Stimulated activated CD8-positive, alpha-beta memory T cell treated with anti-CD3 and anti-CD28 coated beads, Interleukin-12 subunit alpha, Interleukin-12 subunit beta, amount 100 ng/mL, for 1 hour (primary cell): ENCODE data around the gene CCDC170.

ENCODE experiments used
- DNase-seq: peaks from one replicate; pipeline ENCODE4 v3.0.0-alpha.2; 2020; ENCODE audit warnings: low read depth

The CCDC170 gene

DNA sequence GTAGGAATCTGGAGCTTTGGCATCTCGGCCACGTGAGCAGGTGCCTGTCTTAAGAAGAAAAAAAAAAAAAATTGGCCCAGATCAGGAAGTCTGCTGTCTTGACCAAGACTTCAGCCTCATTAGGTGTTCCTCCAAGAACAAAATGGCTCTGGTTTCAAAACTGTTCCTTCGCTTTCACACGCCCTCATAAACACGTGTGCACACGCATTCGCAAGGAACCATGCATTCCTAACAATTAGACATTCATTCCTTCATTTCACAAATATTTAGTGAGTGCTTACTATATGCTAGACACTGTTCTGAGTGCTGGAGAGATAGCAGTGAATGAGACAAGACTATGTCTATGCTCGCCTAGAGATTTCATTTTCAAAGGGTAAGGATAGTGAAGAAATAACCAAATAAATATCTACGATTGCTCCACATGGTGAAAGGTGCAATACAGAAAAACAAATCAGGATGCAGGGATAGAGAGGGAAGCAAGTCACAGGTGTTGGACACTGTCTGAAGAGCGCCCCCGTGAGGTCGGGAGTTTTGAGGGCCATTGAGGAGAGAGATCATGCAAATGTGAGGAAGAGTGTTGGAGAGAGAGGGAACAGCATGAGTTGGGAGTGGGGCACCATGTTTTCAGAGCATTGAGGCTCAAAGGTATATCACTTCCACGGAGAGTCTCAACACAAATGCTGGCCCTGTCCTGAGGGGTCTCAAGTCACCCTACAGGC, 53.3 kb downstream of the CCDC170 start:
- DNase-seq, result no peak

DNA sequence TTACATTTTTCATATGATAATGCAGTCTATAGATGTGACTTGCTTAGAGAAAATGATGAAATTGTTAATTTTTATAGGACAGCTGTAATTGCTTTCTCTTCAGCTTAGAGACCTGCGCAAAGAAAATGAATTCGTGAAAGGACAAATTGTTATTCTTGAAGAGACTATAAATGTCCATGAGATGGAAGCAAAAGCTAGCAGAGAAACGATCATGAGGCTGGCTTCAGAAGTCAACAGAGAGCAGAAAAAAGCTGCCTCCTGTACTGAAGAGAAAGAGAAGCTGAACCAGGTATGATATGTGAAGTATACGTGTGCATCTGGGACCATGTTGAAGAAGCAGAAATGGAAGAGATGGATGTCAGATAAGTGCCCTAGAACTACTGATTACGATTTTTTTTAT, 54.4 kb downstream of the CCDC170 start:
- DNase-seq, result no peak

DNA sequence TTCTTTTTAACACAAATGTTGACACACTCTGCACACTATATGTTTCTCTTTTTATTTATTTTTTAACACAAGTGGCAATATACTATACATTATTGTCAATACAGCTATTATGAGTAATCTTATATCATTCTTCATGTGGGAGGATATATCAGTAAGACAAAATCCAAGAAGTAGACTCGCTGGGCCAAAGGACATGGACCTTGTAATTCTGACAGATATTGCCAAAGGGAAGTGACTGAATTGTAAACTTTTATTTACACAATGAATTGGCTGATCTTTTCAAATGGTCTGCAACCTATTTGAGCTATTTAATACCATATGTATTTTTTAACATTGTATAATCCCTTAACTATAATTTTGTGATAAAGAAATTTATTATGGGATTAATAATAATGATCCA, 56.0 kb downstream of the CCDC170 start:
- DNase-seq, result no peak

DNA sequence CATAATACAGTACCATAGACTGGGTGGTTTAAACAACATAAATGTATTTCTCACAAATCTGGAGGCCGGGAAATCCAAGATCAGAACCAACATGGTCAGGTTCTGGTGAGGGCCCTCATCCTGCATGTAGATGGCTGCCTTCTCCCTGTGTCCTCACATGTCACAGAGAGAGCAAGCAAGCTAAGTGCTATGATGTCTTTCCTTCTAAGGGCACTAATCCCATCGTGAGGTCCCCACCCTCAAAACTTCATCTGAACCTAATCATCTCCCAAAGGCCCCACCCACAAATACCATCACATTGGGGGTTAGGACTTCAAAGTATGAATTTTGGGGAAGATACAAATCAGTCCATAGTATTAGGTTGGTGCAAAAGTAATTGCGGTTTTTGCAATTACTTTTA, 56.8 kb downstream of the CCDC170 start:
- no peak for DNase-seq

DNA sequence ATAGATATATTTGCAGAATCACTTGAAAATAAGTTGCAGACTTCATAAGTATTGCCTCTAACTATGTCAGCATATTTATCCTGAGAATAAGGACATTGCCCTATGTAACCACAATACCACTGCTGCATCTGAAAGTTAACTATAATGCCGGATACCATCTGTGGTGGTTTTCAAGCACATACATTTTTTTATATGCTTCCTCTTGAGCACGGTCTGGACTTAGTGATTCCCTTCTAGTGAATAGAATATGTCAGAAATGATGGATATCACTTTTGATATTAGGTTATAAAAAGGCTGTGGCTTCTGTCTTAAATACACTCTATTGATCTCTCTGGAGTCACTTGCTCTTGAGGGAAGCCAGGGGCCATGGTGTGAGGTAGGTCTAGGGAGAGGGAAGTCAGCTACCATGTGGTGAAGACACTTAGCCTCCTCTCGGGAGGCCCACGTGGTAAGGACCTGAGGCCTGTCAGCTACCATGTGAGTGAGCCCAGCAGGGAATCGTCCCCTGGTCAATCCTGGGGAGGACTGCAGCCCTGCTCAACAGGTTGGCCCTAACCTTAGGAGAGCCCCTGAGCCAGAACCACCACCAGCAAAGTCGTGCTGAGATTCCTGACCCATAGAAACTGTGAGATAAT, 57.5 kb downstream of the CCDC170 start:
- no peak for DNase-seq

DNA sequence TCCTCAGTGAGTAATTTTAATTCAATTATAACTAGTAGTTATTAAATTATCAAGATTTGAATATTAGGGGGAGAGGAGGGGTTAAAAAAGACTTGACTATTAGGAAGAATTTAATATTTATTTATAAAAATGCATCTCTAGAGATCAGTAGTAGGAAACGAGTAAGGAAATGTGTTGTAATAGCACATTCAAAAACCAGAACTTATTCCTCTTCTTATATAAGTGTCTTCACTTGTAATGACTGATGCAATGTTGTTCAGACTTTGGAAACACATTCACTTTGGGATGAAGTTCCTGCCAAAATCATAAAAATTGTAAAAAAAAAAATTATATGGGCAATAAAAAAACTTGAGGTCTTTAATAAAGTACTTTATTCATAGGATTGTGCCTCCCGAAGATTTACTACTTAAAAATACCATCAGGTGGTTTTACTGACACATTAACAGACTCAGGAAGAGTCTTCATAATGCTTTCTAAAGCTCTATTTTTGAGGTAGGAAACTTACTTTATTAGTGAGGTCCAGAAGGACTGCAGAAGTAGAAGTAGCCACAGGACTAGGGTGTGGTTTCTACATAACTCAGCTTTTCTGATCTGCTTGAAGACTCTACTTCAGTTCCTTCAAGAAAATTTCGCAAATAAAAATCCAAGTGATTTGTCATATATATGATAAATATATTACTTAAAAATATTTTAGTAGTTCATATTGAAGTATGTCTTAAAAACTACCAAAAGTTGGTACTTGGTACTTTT, 59.8 kb downstream of the CCDC170 start:
- DNase-seq, result no peak

DNA sequence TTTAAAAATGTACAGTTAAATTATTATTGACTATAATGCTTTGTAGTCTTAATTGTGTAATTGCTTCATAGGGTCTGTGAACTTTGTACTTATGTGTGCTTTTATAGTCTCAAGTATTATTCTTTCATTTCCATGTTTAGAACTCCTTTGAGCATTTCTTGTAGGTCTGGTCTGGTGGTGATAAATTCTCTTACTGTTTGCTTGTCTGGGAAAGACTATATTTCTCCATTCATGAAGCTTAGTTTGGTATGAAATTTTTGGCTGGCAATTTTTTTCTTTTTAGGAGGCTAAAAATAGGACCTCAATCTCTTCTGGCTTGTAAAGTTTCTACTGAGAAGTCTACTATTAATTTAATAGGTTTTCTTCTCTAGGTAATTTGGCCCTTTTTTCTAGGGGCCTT, 67.4 kb downstream of the CCDC170 start:
- no peak for DNase-seq

DNA sequence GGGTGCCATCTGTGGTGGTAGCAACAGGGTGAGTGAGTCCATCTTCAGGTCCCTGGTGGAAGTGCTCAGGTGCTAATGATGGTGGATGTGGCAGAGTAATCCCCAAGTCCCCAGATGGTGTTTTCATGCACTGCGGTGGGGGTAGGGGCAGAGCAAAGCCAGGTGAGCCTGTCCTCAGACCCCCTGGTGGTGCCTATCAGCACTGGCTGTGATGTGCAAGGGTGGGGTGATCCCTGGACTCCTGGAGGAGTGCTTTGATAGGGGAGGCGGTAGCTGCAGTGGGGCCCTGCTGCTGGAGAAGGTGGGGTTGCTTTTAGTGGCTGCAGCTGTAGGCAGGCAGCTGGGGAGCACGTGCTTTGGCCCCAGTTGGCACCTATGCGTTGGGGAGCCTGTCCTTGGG, 70.8 kb downstream of the CCDC170 start:
- no peak for DNase-seq

DNA sequence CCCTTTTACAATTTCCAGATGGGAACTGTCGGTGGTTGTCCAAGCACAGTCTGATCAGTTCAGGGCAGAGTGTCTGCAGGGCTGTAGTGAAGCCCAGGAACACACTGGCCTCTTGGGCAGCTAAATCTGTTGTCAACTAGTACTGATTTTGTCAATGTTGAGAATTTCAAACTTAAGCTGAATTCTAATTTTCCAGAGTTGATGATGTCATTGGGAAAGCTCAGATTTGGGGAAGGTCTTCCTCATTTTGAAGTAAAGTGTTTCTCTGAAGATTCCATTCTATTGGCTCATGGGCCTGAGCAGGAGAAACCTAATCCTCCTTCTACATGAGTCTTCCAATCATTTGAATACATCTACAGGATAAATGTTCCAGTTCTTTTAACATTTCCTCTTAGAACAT, 72.1 kb downstream of the CCDC170 start:
- DNase-seq, result no peak

DNA sequence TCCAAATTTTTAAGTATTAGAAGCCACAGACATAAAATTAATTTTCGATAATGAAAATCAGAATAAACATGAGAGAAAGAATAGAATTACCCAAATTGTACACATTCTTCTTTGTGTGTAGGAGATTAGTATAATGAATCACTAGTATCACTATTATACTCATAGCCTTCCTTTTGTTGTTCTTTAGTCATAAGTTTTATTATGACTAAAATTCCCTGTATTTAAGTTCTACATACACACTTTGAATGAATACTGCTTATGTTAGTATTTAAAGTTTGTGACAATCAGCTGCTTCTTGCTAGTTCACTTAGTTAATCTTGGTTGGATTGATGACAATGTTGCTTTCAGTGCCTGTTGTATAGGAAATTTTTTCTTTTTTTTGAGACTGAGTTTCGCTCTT, 72.7 kb downstream of the CCDC170 start:
- no peak for DNase-seq

DNA sequence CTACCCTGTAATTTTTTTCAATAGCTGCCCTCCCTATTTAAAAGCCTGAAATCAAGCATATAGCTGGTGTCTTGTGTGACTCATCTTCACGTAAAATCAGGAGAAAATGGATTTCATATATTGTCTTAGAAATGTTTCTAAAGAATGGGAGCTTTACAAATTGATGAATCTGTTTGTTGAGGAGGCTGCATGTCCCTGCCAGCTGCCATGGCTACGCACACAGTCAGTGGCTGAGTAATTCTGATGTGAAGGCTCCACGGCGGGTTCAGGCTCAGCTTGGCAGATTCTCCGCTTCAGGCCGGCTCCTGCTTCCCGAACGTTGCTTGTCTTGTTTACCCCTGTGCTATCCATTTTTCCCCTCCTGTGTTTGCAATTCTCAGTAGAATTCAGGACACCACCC, 82.8 kb downstream of the CCDC170 start:
- DNase-seq, result no peak

DNA sequence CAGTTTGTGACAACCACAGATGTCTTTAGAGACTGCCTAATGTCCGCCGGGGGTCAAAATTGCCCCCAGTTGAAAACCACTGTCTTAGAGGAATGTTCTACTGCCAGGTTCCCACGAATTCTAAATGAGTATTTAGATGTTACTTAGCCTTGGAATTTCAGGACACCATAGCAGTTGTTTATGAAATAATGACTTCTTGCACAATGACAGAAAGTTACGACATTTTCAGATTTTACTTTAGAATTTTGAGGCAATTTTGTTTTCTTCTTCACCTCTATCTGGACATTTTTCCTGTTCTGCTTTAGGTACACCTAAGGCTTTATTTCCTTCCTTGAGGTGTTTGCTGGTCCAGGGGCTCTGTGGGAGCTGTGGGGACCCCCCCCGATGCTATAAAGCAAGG, 83.4 kb downstream of the CCDC170 start:
- DNase-seq, result no peak

DNA sequence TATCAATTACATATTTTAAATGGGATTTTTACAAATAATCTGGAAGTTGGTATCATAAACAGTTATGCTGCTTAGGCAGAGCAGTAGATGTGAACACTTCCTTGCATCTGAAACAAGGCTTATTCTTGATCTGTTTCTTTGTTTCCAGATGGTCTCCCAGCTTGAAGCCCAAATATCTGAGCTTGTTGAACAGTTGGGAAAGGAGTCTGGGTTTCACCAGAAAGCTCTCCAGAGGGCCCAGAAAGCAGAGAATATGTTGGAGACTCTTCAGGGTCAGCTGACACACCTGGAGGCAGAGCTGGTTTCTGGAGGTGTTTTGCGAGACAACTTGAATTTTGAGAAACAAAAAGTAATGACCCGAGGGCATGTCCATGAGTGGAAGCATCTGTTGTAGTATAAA, 91.9 kb downstream of the CCDC170 start:
- no peak for DNase-seq

DNA sequence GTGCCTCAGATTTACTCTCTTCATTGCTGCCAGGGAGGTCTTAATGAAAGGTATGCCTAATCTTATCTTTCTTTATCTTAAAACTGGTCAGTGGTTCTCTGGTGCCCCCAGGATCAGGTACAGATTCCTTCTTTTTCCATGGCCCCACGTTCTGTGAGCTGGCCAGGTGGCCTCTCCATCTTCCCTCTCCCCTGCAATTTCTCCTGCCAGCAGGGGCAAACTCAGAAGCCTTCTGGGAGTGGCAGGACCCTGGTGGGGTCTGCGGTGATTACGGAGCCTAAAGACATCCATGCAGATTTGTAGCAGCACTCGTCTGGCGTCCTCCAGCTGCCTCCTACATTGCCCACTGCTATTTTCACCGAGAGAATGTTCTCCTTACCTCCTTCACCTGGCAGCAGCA, 95.8 kb downstream of the CCDC170 start:
- no peak for DNase-seq

DNA sequence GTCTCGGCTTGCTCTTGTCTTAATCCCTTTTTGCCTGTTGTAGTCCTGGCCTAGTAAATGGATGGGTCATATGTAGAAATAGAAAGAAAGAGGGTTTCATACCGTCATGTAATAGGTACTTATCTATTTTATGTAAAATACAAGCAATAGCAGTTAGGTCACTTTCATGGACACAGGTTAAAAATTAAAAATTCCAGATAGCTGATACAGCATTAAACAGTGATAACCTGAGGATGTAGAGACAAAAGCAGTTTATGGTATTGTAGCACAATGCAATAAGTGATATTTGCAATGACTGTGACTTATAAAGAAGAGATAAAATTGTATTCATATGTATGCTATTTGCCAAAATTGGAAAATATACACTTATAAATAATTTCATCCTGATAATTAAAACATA, 96.9 kb downstream of the CCDC170 start:
- no peak for DNase-seq

DNA sequence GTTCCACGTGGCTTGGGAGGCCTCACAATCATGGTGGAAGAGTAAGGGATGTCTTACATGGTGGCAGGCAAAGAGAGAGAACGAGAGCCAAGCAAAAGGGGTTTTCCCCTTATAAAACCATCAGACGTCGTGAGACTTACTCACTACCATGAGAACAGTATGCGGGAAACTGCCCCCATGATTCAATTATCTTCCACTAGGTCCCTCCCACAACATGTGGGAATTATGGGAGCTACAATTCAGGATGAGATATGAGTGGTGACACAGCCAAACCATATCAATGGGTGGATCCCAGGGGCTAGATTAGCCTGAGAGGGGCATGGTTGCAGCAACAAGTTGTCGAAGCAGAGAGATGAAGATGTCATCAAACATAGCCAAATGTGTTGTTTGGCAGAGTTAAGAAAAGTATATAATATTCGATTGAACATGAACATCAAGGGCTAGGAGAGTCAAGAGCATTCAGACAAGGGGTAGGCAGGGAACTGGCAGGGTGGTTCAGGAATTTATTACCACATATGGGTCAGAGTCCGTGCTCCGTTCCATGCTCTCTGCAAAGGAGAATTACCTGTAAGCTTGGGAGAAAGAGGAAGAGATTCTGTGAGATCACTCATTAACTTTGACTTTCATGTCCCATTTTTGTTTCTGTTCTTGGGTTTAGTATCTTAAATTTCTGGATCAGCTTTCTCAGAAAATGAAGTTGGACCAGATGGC, 98.8 kb downstream of the CCDC170 start:
- no peak for DNase-seq

DNA sequence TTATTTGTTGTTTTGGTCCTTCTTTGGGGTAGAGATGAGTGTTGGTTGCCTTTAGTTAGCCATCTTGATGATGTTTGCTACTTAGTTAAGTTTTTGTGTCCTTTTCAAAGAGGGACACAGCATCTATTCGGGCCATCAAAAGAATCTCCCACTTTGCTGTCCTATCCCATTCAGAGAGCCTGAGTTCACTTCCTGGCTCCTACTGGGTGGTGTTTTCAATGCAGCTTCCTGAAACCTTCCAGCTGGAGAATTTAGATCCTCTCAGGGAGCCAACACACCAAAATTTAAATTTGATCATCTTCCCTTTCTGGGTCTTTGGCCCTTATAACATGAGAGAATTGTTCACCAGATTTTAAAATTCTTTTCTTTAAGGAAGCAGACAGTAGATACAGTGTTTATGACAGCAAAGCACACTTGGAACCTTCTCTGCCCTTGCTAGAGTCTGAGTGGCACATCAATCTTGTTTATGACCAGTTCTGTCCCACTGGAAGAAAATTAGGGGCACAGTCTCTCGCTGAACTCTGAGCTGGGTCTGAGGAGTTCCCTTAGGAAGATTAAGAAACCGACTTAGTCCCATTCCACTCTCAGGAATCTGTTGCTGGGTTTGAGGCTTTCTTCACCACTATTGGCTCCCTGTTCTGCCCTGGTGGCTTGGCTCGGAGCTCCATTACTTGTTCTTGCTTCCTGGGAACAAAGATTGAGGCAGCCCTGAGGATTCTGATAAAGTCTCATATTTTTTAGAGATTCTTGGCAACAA, 115.5 kb downstream of the CCDC170 start:
- DNase-seq, result no peak

DNA sequence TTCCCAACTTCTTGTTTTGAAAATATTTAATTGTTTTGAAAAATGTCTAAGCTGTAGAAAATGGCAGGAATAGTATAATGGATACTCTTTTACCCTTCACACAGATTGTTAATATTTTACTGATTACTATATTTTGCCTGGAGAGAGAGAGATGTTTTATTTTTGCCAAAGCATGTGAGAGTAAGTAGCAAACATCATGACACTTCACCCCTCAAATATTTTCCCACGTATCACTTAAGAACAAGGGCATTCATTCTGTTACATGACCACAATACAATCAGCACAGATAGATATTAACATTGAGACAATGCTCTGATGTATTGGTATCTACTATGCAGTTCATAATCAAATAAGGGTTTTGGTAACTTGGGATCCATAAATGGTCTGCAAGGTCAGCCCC, 116.5 kb downstream of the CCDC170 start:
- no peak for DNase-seq

DNA sequence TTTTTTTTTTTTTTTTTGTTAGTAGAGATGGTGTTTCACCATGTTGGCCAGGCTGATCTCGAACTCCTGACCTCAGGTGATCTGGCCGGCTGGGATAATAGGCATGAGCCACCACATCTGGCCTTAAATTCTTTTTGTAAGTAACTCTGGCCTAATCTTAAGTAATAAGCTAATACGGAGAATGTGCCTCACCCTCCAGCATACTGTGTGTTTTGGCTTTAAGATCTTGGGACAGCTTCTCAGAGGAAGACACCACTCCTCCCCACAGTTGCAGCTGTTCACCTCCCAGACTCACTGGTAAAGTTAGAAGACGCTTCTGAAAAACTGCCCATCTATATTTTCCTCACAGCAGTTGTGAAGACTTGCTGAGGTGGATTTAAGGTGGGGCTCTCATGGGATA, 120.8 kb downstream of the CCDC170 start:
- no peak for DNase-seq

DNA sequence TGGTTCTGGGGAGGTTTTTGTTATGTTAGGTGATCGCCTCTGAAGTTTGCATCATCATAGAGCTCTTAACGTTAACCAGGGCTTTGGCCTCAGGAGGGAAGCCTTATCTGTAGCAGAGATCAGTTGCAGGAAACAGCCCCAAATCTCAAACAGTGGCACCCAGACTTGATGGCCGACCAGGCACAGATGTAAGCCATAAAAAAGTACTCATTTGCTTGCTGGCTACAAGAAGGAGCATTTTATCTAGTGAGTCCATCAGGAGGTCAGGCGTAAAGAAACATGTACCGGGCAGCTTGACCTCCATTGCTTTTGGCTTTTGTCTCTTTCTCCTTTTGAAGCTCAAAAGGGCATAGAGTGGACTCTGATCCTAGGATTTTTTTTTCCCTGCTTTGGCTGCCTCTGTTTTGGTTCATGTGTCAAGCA, 122.3 kb downstream of the CCDC170 start:
- DNase-seq, result no peak

DNA sequence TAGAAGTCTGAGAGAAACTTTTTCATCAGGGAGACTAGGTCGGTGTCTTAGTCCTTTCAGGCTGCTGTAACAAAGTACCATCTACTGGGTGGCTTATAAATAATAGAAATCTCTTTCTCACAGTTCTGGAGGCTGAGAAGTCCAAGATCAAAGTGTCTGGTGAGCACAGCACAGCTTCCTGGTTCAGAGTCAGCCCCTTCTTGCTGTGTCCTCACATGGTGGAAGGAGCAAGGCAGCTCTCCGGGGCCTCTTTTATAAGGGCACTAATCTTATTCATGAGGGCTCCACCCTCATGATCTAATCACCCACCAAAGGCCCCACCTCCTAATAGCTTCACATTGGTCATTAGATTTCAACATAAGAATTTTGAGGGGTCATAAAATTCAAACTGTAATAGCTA, 122.8 kb downstream of the CCDC170 start:
- DNase-seq, result no peak

DNA sequence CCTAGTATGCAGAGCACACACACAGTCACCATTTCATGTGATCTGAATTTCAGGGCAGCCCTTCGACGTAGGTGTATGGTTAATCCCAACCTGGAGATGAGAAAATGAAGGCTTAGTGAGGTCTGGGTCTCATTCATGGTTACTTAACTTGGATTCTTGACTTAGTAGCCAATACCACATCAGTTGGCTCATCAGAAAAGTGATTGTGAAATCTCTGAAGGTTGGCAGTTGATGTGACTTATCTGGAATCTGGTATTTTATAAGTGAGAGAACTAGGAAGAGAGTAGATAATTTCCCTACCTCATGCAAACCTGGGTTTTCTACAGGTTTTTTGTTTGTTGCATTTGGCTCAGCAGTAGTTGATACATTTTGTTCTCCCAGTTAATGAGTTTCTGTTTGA, 123.7 kb downstream of the CCDC170 start:
- no peak for DNase-seq
